ENCODE results near the gene CCDC154.

GRCh38 chr16:1397779-1398178 is 46.6 kb downstream of the CCDC154 start:
- TF ChIP-seq CTCF (IDR thresholded peaks at IDR 0.05) (no peak), POLR2A (IDR thresholded peaks at IDR 0.05) (no peak)

Measured in uterus (tissue), 2 donors.